HL-60 (cell line): ENCODE data around the gene COMMD8.

Source experiments
- DNase-seq, 2 experiments: peaks; one replicate each; pipeline ENCODE4 v3.0.0-alpha.2; 2010 to 2020; ENCODE audit warnings: low read depth in 1 of 2, low spot score in 1 of 2
- H3K27ac ChIP-seq: fragments of 250-450 bp; sonication (Bioruptor Pico); replicated peaks from 2 replicates; pipeline ENCODE4 v1.5.1; 2020; ENCODE audit warnings: mild to moderate bottlenecking, moderate library complexity
- H3K27me3 ChIP-seq: fragments of 250-450 bp; sonication (Bioruptor Pico); 2 replicates; pipeline ENCODE4 v1.5.1; 2021; ENCODE audit warnings: mild to moderate bottlenecking, moderate library complexity; ENCODE audit not compliant: insufficient read depth, poor library complexity, severe bottlenecking
- H3K4me3 ChIP-seq: replicated peaks from 2 replicates; pipeline ENCODE4 v1.5.1; 2011; ENCODE audit warnings: mild to moderate bottlenecking, control low read depth, low read length; ENCODE audit not compliant: insufficient read depth
- CTCF ChIP-seq: IDR thresholded peaks from one replicate; pipeline ENCODE4 v1.5.1; 2011; ENCODE audit warnings: low read length, control low read depth, inconsistent platforms; ENCODE audit not compliant: insufficient read depth
- GABPA ChIP-seq: IDR thresholded peaks from 2 replicates; pipeline ENCODE4 v1.6.1; 2012; ENCODE audit warnings: low read depth
- POLR2AphosphoS5 ChIP-seq: IDR thresholded peaks from 2 replicates; pipeline ENCODE4 v1.6.1; 2012; ENCODE audit warnings: low read depth
- REST ChIP-seq: IDR thresholded peaks from 2 replicates; pipeline ENCODE4 v1.6.1; 2012; ENCODE audit warnings: low read depth; ENCODE audit not compliant: insufficient replicate concordance
- SPI1 ChIP-seq: IDR thresholded peaks from 2 replicates; pipeline ENCODE4 v1.6.1; 2012; ENCODE audit warnings: low read depth, mild to moderate bottlenecking, borderline replicate concordance

COMMD8 gene

GRCh38 chr4:47419296-47419695 is 44.2 kb downstream of the COMMD8 start:
- H3K4me3 ChIP-seq: no peak overlapping the region
- TF ChIP-seq CTCF (no peak), GABPA (no peak), REST (no peak), POLR2AphosphoS5 (no peak), SPI1 (no peak)
- no peak for DNase-seq

GRCh38 chr4:47418147-47418546 is 45.4 kb downstream of the COMMD8 start:
- TF ChIP-seq SPI1 (no peak), GABPA (no peak), POLR2AphosphoS5 (no peak), CTCF (no peak)
- no peak overlapping the region for H3K4me3 ChIP-seq
- H3K27me3 ChIP-seq: no peaks in the 10 kb centered on the region
- no peak overlapping the region for H3K27ac ChIP-seq
- DNase-seq: no peak

More at GRCh38 chr4:47419296-47419695, 44.2 kb downstream of the COMMD8 start:
- Histone ChIP-seq H3K27me3 (no peaks in the 10 kb centered on the region), H3K27ac (no peak overlapping the region)

- H3K27ac ChIP-seq: no peak overlapping the region
- no peak for TF ChIP-seq SPI1
- no peak for TF ChIP-seq POLR2AphosphoS5
- TF ChIP-seq REST: no peak
- TF ChIP-seq CTCF: no peak
- TF ChIP-seq GABPA: no peak
- no peak for DNase-seq
- no peak overlapping the region for H3K4me3 ChIP-seq
- no peaks in the 10 kb centered on the region for H3K27me3 ChIP-seq
Observed at GRCh38 chr4:47415719-47416118, 47.8 kb downstream of the COMMD8 start.

DNA sequence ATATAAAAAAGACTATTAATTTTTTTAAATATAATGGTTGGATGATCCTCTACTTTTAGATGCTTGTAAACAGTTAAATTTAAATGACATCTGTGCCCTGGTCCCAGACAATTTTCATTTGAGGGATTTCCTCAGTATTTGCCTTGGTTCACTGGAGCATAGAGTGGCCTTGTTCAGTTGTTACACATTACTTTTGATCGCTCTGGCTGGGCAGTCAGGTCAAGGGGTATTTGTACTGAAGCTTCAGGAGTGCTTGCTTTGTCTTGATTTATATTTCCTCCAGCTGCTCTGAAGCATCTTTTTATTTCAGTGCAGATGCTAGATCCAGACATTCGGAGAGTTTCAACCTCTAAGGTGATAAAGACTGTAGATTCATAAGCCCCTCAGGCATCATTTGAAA is 50.0 kb downstream of the COMMD8 start:
- TF ChIP-seq REST: no peak
- TF ChIP-seq POLR2AphosphoS5: no peak
- no peak for TF ChIP-seq GABPA
- no peak for TF ChIP-seq CTCF
- TF ChIP-seq SPI1: no peak
- no peak overlapping the region for H3K4me3 ChIP-seq
- H3K27me3 ChIP-seq: no peaks in the 10 kb centered on the region
- no peak for DNase-seq
- no peak overlapping the region for H3K27ac ChIP-seq
